Transverse colon (tissue), 4 donors: Measurements from ENCODE around the gene NEK10.

ENCODE experiments used
- EP300 ChIP-seq: sonication (generic); formaldehyde crosslinking; IDR thresholded peaks from one replicate; pipeline ENCODE4 v1.6.1; 2017; ENCODE audit warnings: antibody characterized with exemption, low read depth
- POLR2A ChIP-seq: fragments of 450-650 bp; IDR thresholded peaks from one replicate; pipeline ENCODE4 v1.6.1; 2016; ENCODE audit warnings: antibody characterized with exemption, mild to moderate bottlenecking, moderate library complexity
- POLR2AphosphoS5 ChIP-seq, 3 donors: sonication (generic); formaldehyde crosslinking; IDR thresholded peaks; one replicate each; pipeline ENCODE4 v1.6.1; 2016; ENCODE audit warnings: antibody characterized with exemption in 3 of 3
- TF ChIP-seq, protein P1 (sequence below), 5 experiments: fragments of 200-600 bp in 3 of 5; fragments of 450-650 bp in 2 of 5; sonication (generic) in 3 of 5; IDR thresholded peaks; 1 replicate in 2 of 5; 2 replicates in 3 of 5; pipeline ENCODE4 v1.5.1; 2016 to 2017; ENCODE audit warnings: antibody characterized with exemption in 5 of 5, inconsistent platforms in 3 of 5, mild to moderate bottlenecking in 2 of 5, moderate library complexity in 1 of 5

- TF ChIP-seq POLR2AphosphoS5 (IDR thresholded peaks at IDR 0.05) (no peak), EP300 (no peak), POLR2A (no peak)
- TF ChIP-seq, protein P1, sequence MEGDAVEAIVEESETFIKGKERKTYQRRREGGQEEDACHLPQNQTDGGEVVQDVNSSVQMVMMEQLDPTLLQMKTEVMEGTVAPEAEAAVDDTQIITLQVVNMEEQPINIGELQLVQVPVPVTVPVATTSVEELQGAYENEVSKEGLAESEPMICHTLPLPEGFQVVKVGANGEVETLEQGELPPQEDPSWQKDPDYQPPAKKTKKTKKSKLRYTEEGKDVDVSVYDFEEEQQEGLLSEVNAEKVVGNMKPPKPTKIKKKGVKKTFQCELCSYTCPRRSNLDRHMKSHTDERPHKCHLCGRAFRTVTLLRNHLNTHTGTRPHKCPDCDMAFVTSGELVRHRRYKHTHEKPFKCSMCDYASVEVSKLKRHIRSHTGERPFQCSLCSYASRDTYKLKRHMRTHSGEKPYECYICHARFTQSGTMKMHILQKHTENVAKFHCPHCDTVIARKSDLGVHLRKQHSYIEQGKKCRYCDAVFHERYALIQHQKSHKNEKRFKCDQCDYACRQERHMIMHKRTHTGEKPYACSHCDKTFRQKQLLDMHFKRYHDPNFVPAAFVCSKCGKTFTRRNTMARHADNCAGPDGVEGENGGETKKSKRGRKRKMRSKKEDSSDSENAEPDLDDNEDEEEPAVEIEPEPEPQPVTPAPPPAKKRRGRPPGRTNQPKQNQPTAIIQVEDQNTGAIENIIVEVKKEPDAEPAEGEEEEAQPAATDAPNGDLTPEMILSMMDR (IDR thresholded peaks at IDR 0.05): no peak
These were observed 124.8 kb downstream of the NEK10 start for GRCh38 chr3:27244374-27244773.
